IMR-90 (cell line): ENCODE measurements around the gene TNRC6B. TPM values are rescaled to one million over a fixed set of nuclear protein-coding genes. Genes with fewer than 3 reads are reported as not detected.

Source experiments
- ATAC-seq: fragments of 200-7000 bp; cut with Tn5 transposase; 2 replicates; pipeline ENCODE4 v1.9.1; 2020; ENCODE audit warnings: low read depth, mild to moderate bottlenecking, moderate library complexity
- BruUV-seq: library from RNA; stranded (reverse); fragments of 400-500 nt; replicated peaks from 2 replicates; lab custom pipeline; 2021; lab: Mats Ljungman, UMichigan
- CTCF ChIA-PET: fragments of 300-600 bp; formaldehyde crosslinking; extraction: SDS; loops from one replicate; lab custom pipeline; 2021; ENCODE audit warnings: antibody characterized with exemption; lab: Yijun Ruan, JAX
- POLR2A ChIA-PET: fragments of 300-600 bp; sonication (Branson Sonifier 250); formaldehyde crosslinking; loops from one replicate; lab custom pipeline; 2022; ENCODE audit warnings: antibody characterized with exemption; ENCODE audit not compliant: unreplicated experiment; lab: Charles Lee
- DNase-seq: peaks from one replicate; pipeline ENCODE4 v3.0.0; 2013
- H2AFZ ChIP-seq: replicated peaks from 2 replicates; pipeline ENCODE3; 2013; ENCODE audit warnings: low read length, mild to moderate bottlenecking; ENCODE audit not compliant: poor library complexity
- H2AK5ac ChIP-seq: 2 replicates; pipeline ENCODE4 v1.6.1; 2013; ENCODE audit warnings: low read depth, low read length, inconsistent platforms
- H2AK9ac ChIP-seq: replicated peaks from 2 replicates; pipeline ENCODE3; 2013; ENCODE audit warnings: mild to moderate bottlenecking, low read depth, low read length, moderate library complexity; ENCODE audit not compliant: poor library complexity
- H2BK120ac ChIP-seq: 2 replicates; pipeline ENCODE4 v1.6.1; 2013; ENCODE audit warnings: low read depth, low read length, inconsistent platforms
- H2BK15ac ChIP-seq: 3 replicates; pipeline ENCODE4 v1.6.1; 2013; ENCODE audit warnings: low read depth, low read length, inconsistent platforms
- H2BK20ac ChIP-seq: 2 replicates; pipeline ENCODE4 v1.6.1; 2013; ENCODE audit warnings: low read depth, mild to moderate bottlenecking, inconsistent platforms, low read length, moderate library complexity
- H2BK5ac ChIP-seq: 2 replicates; pipeline ENCODE4 v1.6.1; 2013; ENCODE audit warnings: mild to moderate bottlenecking, low read depth, low read length, inconsistent platforms; ENCODE audit not compliant: poor library complexity, severe bottlenecking
- H3K14ac ChIP-seq: replicated peaks from 2 replicates; pipeline ENCODE4 v1.6.1; 2013; ENCODE audit warnings: low read depth, low read length, inconsistent platforms
- H3K18ac ChIP-seq: 2 replicates; pipeline ENCODE4 v1.6.1; 2013; ENCODE audit warnings: low read depth, low read length, control low read depth
- H3K23ac ChIP-seq: 2 replicates; pipeline ENCODE4 v1.6.1; 2013; ENCODE audit warnings: low read depth, low read length, inconsistent platforms
- H3K27ac ChIP-seq: 2 replicates; pipeline ENCODE4 v1.5.1; 2013; ENCODE audit warnings: mild to moderate bottlenecking, control low read depth, low read length; ENCODE audit not compliant: insufficient read depth
- H3K27me3 ChIP-seq: 2 replicates; pipeline ENCODE4 v1.6.1; 2013; ENCODE audit warnings: low read length; ENCODE audit not compliant: control insufficient read depth, insufficient read depth
- H3K36me3 ChIP-seq: 2 replicates; pipeline ENCODE4 v1.6.1; 2013; ENCODE audit warnings: low read length, mixed read lengths; ENCODE audit not compliant: control insufficient read depth, insufficient read depth
- H3K4ac ChIP-seq: 2 replicates; pipeline ENCODE4 v1.6.1; 2013; ENCODE audit warnings: low read depth, low read length, inconsistent platforms
- H3K4me1 ChIP-seq: 2 replicates; pipeline ENCODE4 v1.6.1; 2013; ENCODE audit warnings: low read length, mixed read lengths; ENCODE audit not compliant: control insufficient read depth, insufficient read depth
- H3K4me2 ChIP-seq: 2 replicates; pipeline ENCODE4 v1.6.1; 2013; ENCODE audit warnings: low read depth, mild to moderate bottlenecking, control low read depth, low read length, moderate library complexity
- H3K4me3 ChIP-seq: 2 replicates; pipeline ENCODE4 v1.5.1; 2013; ENCODE audit warnings: low read depth, mild to moderate bottlenecking, control low read depth, low read length, moderate library complexity; ENCODE audit not compliant: insufficient read depth
- H3K56ac ChIP-seq: 2 replicates; pipeline ENCODE4 v1.6.1; 2013; ENCODE audit warnings: low read length, inconsistent platforms; ENCODE audit not compliant: insufficient read depth; ENCODE audit errors: extremely low read depth
- H3K79me1 ChIP-seq, 2 experiments: 2 replicates each; pipeline ENCODE4 v1.6.1; 2013; ENCODE audit warnings: low read length in 2 of 2, inconsistent platforms in 1 of 2, low read depth in 1 of 2
- H3K9ac ChIP-seq: 2 replicates; pipeline ENCODE4 v1.6.1; 2013; ENCODE audit warnings: low read depth, low read length, control low read depth
- H3K9me1 ChIP-seq: 2 replicates; pipeline ENCODE4 v1.6.1; 2013; ENCODE audit warnings: low read length, inconsistent platforms; ENCODE audit not compliant: insufficient read depth
- H3K9me3 ChIP-seq: 2 replicates; pipeline ENCODE4 v1.6.1; 2013; ENCODE audit warnings: low read length; ENCODE audit not compliant: control insufficient read depth, insufficient read depth
- H4K20me1 ChIP-seq: 2 replicates; pipeline ENCODE4 v1.6.1; 2013; ENCODE audit warnings: low read length, inconsistent platforms; ENCODE audit not compliant: insufficient read depth
- H4K5ac ChIP-seq: 2 replicates; pipeline ENCODE4 v1.6.1; 2013; ENCODE audit warnings: mild to moderate bottlenecking, low read depth, low read length, control low read depth
- H4K8ac ChIP-seq, 2 experiments: 2 replicates each; pipeline ENCODE4 v1.6.1; 2013; ENCODE audit warnings: low read depth in 2 of 2, low read length in 2 of 2, control low read depth in 1 of 2, inconsistent platforms in 1 of 2
- H4K91ac ChIP-seq: 2 replicates; pipeline ENCODE4 v1.6.1; 2013; ENCODE audit warnings: low read depth, low read length, inconsistent platforms; ENCODE audit not compliant: insufficient read depth
- ELK1 ChIP-seq: fragments of 150-350 bp; IDR thresholded peaks from 2 replicates; pipeline ENCODE4 v1.6.1; 2016; ENCODE audit warnings: low read depth, mild to moderate bottlenecking, low read length, moderate library complexity, borderline replicate concordance
- MXI1 ChIP-seq: IDR thresholded peaks from 2 replicates; pipeline ENCODE4 v1.6.1; 2012; ENCODE audit warnings: low read depth, mild to moderate bottlenecking, low read length, moderate library complexity, borderline replicate concordance
- RAD21 ChIP-seq: IDR thresholded peaks from 2 replicates; pipeline ENCODE4 v1.6.1; 2012; ENCODE audit warnings: low read length, improper control_type of control experiment
- SMC3 ChIP-seq: fragments of 150-350 bp; IDR thresholded peaks from 2 replicates; pipeline ENCODE4 v1.6.1; 2016; ENCODE audit warnings: low read depth, mild to moderate bottlenecking, antibody characterized with exemption, low read length, moderate library complexity
- WGBS, 2 experiments: methylation state at CpG; one replicate each; pipeline versions ENCODE4 v1.1.5 to v1.1.7; 2013; ENCODE audit warnings: missing lambda C conversion rate in 2 of 2; ENCODE audit not compliant: insufficient read length in 1 of 2; ENCODE audit errors: extremely low coverage in 2 of 2; 5-methylcytosine and 5-hydroxymethylcytosine counted together
- dilution Hi-C: fragments of 300-500 bp; cut with HindIII; formaldehyde crosslinking; loops from one replicate; pipeline ENCODE4 v1.14.3; 2018; ENCODE audit warnings: low sequenced_read_pairs; ENCODE audit not compliant: unreplicated experiment
- in situ Hi-C: fragments of 300-500 bp; cut with MboI; formaldehyde crosslinking; loops from 3 replicates; pipeline ENCODE4 v1.14.3; 2019; ENCODE audit warnings: low sequenced_read_pairs, inconsistent platforms, mixed read lengths
- intact Hi-C: fragments of 100-400 bp; cut with micrococcal nuclease; formaldehyde crosslinking; loops from 2 replicates; pipeline ENCODE4 v1.10.0; 2022
- polyA plus RNA-seq, 3 experiments: library from polyadenylated mRNA; depleted of rRNA; stranded (reverse); fragments of >200 nt; gene quantifications; 2 replicates each; pipeline ENCODE4 v1.2.3, GENCODE V29; 2012; ENCODE audit warnings: low replicate concordance in 1 of 3
- total RNA-seq: library from RNA; depleted of rRNA; stranded (reverse); fragments of >200 nt; gene quantifications from 2 replicates; pipeline ENCODE4 v1.2.3, GENCODE V29; 2012

Gene TNRC6B
- total and polyA plus RNA-seq, 2 of the 4 experiments (the other 2 are of a cell fraction) = 3.9 to 17.0 TPM

- WGBS, 2 experiments = 100% methylated on average over 1 of the region's 13 CpGs; no CpG with 5 or more reads in 1 of the 2 experiments
- Histone ChIP-seq H3K4ac (peak overlapping the region; percentile 73), H2BK5ac (no peak overlapping the region), H4K8ac (peak overlapping the region in 1 of 2 experiments; percentile 6; a peak in 1 of 4 replicates), H3K56ac (no peak overlapping the region), H3K23ac (no peak overlapping the region), H3K36me3 (peaks cover 5% of the 10 kb centered on the region), H2BK120ac (no peak overlapping the region), H3K18ac (no peak overlapping the region), H2AK5ac (0 out of 2 replicates have a peak overlapping the region, but pooled peaks have one; percentile 28), H4K91ac (no peak overlapping the region), H2AFZ (no peak overlapping the region), H3K4me3 (no peak overlapping the region), H2BK15ac (no peak overlapping the region), H2AK9ac (no peak overlapping the region), H3K14ac (peak overlapping the region; percentile 63), H2BK20ac (no peak overlapping the region), H4K5ac (no peak overlapping the region), H3K9me1 (peaks cover 37% of the 10 kb centered on the region), H3K79me1 (peaks cover 56 to 78% of the 10 kb centered on the region in 2 experiments), H3K27me3 (no peaks in the 10 kb centered on the region), H3K4me1 (peaks cover 14% of the 10 kb centered on the region), H3K4me2 (no peak overlapping the region), H4K20me1 (peaks cover 46% of the 10 kb centered on the region), H3K9ac (no peak overlapping the region), H3K27ac (no peak overlapping the region), H3K9me3 (no peaks in the 10 kb centered on the region)
- CTCF ChIA-PET = no interaction called here
- in situ Hi-C loops (no loop called here), intact Hi-C loops (no loop called here), dilution Hi-C loops (no loop called here)
- no peak for ATAC-seq
- no TSS peak for BruUV-seq
- no peak for TF ChIP-seq RAD21
- no peak for TF ChIP-seq SMC3
- no peak for TF ChIP-seq ELK1
- TF ChIP-seq MXI1 = no peak
- no peak for DNase-seq
- POLR2A ChIA-PET = no interaction called here
Observed at GRCh38 chr22:40237788-40238424, 60.2 kb downstream of the TNRC6B start.
